ENCODE measurements around the gene ATMIN.
A peak's percentile ranks its signal among the peaks of the same experiment; 100 is the strongest.

Gene ATMIN

DNA sequence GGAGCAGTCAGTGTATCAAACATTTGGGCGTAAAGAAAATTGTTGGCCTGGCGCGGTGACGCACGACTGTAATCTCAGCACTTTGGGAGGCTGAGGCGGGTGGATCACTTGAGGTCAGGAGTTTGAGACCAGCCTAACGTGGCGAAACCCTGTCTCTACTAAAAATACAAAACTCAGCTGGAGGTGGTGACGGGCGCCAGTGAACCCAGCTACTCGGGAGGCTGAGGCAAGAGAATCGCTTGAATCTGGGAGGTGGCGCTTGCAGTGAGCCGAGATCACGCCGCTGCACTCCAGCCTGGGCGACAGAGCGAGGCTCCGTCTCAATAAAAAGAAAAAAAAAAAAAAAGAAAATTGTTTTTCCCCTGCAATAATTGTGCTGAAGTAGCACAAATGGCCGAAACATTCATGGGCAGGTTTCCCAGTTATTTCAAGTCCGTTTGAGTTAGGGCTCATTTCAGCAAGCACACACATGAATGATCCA, 59.2 kb downstream of the ATMIN start:
- Histone ChIP-seq H3K9ac (ENCODE audit: low read depth, low read length) (peak overlapping the region; percentile 92; the same call in 1 of the 2 replicates), H3K27ac (ENCODE audit: low read length) (no peak overlapping the region), H3K9me3 (ENCODE audit: insufficient read depth, low read length, severe bottlenecking) (no peaks in the 10 kb centered on the region), H4K20me1 (ENCODE audit: insufficient read depth, low read length) (0 out of 2 replicates have a peak, but pooled peaks cover 3% of the 10 kb centered on the region), H3K4me3 (ENCODE audit: low read depth in 1 of 2, low read length in 2 of 2) (peak overlapping the region in 1 of 2 experiments; percentile 98; a peak in 1 of 4 replicates), H2AFZ (ENCODE audit: low read depth, low read length) (no peak overlapping the region), H3K36me3 (ENCODE audit: insufficient read depth, low read length) (peaks cover 5% of the 10 kb centered on the region), H3K79me2 (ENCODE audit: insufficient read depth, low read length) (peaks cover 51% of the 10 kb centered on the region), H3K4me1 (ENCODE audit: insufficient read depth, low read length) (peaks cover 19% of the 10 kb centered on the region), H3K4me2 (ENCODE audit: insufficient read depth, low read length) (peak overlapping the region; percentile 94), H3K27me3 (ENCODE audit: insufficient read depth, low read length, poor library complexity) (no peaks in the 10 kb centered on the region)
- TF ChIP-seq EZH2 (IDR thresholded peaks at IDR 0.05; ENCODE audit: borderline replicate concordance, low read depth, low read length, severe bottlenecking) = no peak
- TF ChIP-seq, protein P1, sequence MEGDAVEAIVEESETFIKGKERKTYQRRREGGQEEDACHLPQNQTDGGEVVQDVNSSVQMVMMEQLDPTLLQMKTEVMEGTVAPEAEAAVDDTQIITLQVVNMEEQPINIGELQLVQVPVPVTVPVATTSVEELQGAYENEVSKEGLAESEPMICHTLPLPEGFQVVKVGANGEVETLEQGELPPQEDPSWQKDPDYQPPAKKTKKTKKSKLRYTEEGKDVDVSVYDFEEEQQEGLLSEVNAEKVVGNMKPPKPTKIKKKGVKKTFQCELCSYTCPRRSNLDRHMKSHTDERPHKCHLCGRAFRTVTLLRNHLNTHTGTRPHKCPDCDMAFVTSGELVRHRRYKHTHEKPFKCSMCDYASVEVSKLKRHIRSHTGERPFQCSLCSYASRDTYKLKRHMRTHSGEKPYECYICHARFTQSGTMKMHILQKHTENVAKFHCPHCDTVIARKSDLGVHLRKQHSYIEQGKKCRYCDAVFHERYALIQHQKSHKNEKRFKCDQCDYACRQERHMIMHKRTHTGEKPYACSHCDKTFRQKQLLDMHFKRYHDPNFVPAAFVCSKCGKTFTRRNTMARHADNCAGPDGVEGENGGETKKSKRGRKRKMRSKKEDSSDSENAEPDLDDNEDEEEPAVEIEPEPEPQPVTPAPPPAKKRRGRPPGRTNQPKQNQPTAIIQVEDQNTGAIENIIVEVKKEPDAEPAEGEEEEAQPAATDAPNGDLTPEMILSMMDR (IDR thresholded peaks at IDR 0.05; ENCODE audit: borderline replicate concordance, extremely low read depth, low read length, poor library complexity, severe bottlenecking) = no peak
- ATAC-seq (ENCODE audit: insufficient read depth, low read depth) (no peak), DNase-seq (no peak)

- Histone ChIP-seq H3K9me3 (ENCODE audit: insufficient read depth, low read length, severe bottlenecking) (no peaks in the 10 kb centered on the region), H2AFZ (ENCODE audit: low read depth, low read length) (peak overlapping the region; percentile 94), H3K27me3 (ENCODE audit: insufficient read depth, low read length, poor library complexity) (no peaks in the 10 kb centered on the region), H3K9ac (ENCODE audit: low read depth, low read length) (peak overlapping the region; percentile 92), H3K4me1 (ENCODE audit: insufficient read depth, low read length) (peaks cover 19% of the 10 kb centered on the region), H3K27ac (ENCODE audit: low read length) (peak overlapping the region; percentile 77), H3K79me2 (ENCODE audit: insufficient read depth, low read length) (peaks cover 45% of the 10 kb centered on the region), H3K4me2 (ENCODE audit: insufficient read depth, low read length) (peak overlapping the region; percentile 94), H3K4me3 (ENCODE audit: low read depth in 1 of 2, low read length in 2 of 2) (peak overlapping the region; percentile 98), H4K20me1 (ENCODE audit: insufficient read depth, low read length) (0 out of 2 replicates have a peak, but pooled peaks cover 3% of the 10 kb centered on the region), H3K36me3 (ENCODE audit: insufficient read depth, low read length) (no peaks in the 10 kb centered on the region; the same call in 1 of the 2 replicates)
- no peak for DNase-seq
- ATAC-seq (ENCODE audit: insufficient read depth, low read depth) = no peak
- TF ChIP-seq EZH2 (IDR thresholded peaks at IDR 0.05; ENCODE audit: borderline replicate concordance, low read depth, low read length, severe bottlenecking) = no peak
- TF ChIP-seq, protein P1 (IDR thresholded peaks at IDR 0.05; ENCODE audit: borderline replicate concordance, extremely low read depth, low read length, poor library complexity, severe bottlenecking) = no peak
Measured at GRCh38 chr16:81095653-81095952, 60.0 kb downstream of the ATMIN start.

GRCh38 chr16:81095953-81096714, 60.5 kb downstream of the ATMIN start, which contains the start of gene GCSH:
TSS of gene GCSH (minus strand) at chr16:81096395. CDS start at chr16:81096278, 117 bp downstream.
- Histone ChIP-seq H3K36me3 (ENCODE audit: insufficient read depth, low read length) (no peaks in the 10 kb centered on the region; the same call in 1 of the 2 replicates), H3K4me2 (ENCODE audit: insufficient read depth, low read length) (peak within 1 kb of the TSS; percentile 94), H4K20me1 (ENCODE audit: insufficient read depth, low read length) (0 out of 2 replicates have a peak, but pooled peaks cover 3% of the 10 kb centered on the region), H3K9ac (ENCODE audit: low read depth, low read length) (peak within 1 kb of the TSS; percentile 92), H3K9me3 (ENCODE audit: insufficient read depth, low read length, severe bottlenecking) (no peaks in the 10 kb centered on the region), H3K27me3 (ENCODE audit: insufficient read depth, low read length, poor library complexity) (no peaks in the 10 kb centered on the region), H3K4me1 (ENCODE audit: insufficient read depth, low read length) (peaks cover 19% of the 10 kb centered on the region), H3K27ac (ENCODE audit: low read length) (peak within 1 kb of the TSS; percentile 77), H3K4me3 (ENCODE audit: low read depth in 1 of 2, low read length in 2 of 2) (peak within 1 kb of the TSS; percentile 98), H2AFZ (ENCODE audit: low read depth, low read length) (peak within 1 kb of the TSS; percentile 94), H3K79me2 (ENCODE audit: insufficient read depth, low read length) (peaks cover 41% of the 10 kb centered on the region)
- TF ChIP-seq, protein P1 (IDR thresholded peaks at IDR 0.05; ENCODE audit: borderline replicate concordance, extremely low read depth, low read length, poor library complexity, severe bottlenecking) = no peak
- TF ChIP-seq EZH2 (IDR thresholded peaks at IDR 0.05; ENCODE audit: borderline replicate concordance, low read depth, low read length, severe bottlenecking) = no peak
- ATAC-seq (ENCODE audit: insufficient read depth, low read depth) = peak; percentile 97
- peak; percentile 100 for DNase-seq
